Transverse colon (tissue), 4 donors: ENCODE results near the gene RGP1. TPM values are rescaled to one million over a fixed set of nuclear protein-coding genes. Genes with fewer than 3 reads are reported as not detected.

Experiments
- DNase-seq: peaks from one replicate; pipeline ENCODE4 v3.0.0-alpha.2; 2019
- H3K27ac ChIP-seq, 4 donors: fragments of 200-600 bp; sonication (generic); 2 replicates each; pipeline ENCODE4 v1.5.1; 2016 to 2018; ENCODE audit warnings: inconsistent platforms in 4 of 4
- H3K27me3 ChIP-seq: fragments of 200-600 bp; sonication (generic); 2 replicates; pipeline ENCODE4 v1.5.1; 2017; ENCODE audit warnings: inconsistent platforms
- H3K36me3 ChIP-seq, 4 donors: fragments of 200-600 bp; sonication (generic); 2 replicates each; pipeline ENCODE4 v1.5.1; 2017 to 2019; ENCODE audit warnings: inconsistent platforms in 4 of 4
- H3K4me1 ChIP-seq, 4 donors: fragments of 200-600 bp; sonication (generic); 2 replicates each; pipeline ENCODE4 v1.5.1; 2017 to 2020; ENCODE audit warnings: inconsistent platforms in 4 of 4
- H3K4me3 ChIP-seq, 4 donors: fragments of 200-600 bp; sonication (generic); 1 replicate in 1 of 4; 2 replicates in 3 of 4; pipeline versions ENCODE4 v1.5.1 to v1.6.1; 2017 to 2019; ENCODE audit warnings: inconsistent platforms in 4 of 4
- H3K9me3 ChIP-seq, 2 donors: fragments of 200-600 bp; sonication (generic); 2 replicates each; pipeline ENCODE4 v1.5.1; 2017 to 2019; ENCODE audit warnings: inconsistent platforms in 2 of 2
- EP300 ChIP-seq: sonication (generic); formaldehyde crosslinking; IDR thresholded peaks from one replicate; pipeline ENCODE4 v1.6.1; 2017; ENCODE audit warnings: antibody characterized with exemption, low read depth
- POLR2A ChIP-seq: fragments of 450-650 bp; IDR thresholded peaks from one replicate; pipeline ENCODE4 v1.6.1; 2016; ENCODE audit warnings: antibody characterized with exemption, mild to moderate bottlenecking, moderate library complexity
- POLR2AphosphoS5 ChIP-seq, 3 donors: sonication (generic); formaldehyde crosslinking; IDR thresholded peaks; one replicate each; pipeline ENCODE4 v1.6.1; 2016; ENCODE audit warnings: antibody characterized with exemption in 3 of 3
- WGBS, 2 donors: methylation state at CpG; one replicate each; pipeline ENCODE4 v1.1.5; 2018; ENCODE audit warnings: low coverage in 1 of 2; 5-methylcytosine and 5-hydroxymethylcytosine counted together
- in situ Hi-C, 4 donors: fragments of 200-750 bp; cut with MboI; loops; one replicate each; pipeline versions ENCODE4 v1.15.0 to v1.15.1; 2017; ENCODE audit warnings: low sequenced_read_pairs in 3 of 4, low pct_ligation_motif_present in 1 of 4, low pct_unique_long_range_greater_than_20kb in 1 of 4
- intact Hi-C: fragments of 100-400 bp; cut with DNase I; formaldehyde crosslinking; loops from one replicate; pipeline ENCODE4 v1.15.1; 2023; ENCODE audit warnings: low total_unique reads
- total RNA-seq, 4 donors: library from RNA; depleted of rRNA; stranded (reverse); fragments of >200 nt; gene quantifications; one replicate each; pipeline ENCODE4 v1.1.0, GENCODE V29; 2016
- TF ChIP-seq, protein P1 (sequence below), 5 experiments: fragments of 200-600 bp in 3 of 5; fragments of 450-650 bp in 2 of 5; sonication (generic) in 3 of 5; IDR thresholded peaks; 1 replicate in 2 of 5; 2 replicates in 3 of 5; pipeline ENCODE4 v1.5.1; 2016 to 2017; ENCODE audit warnings: antibody characterized with exemption in 5 of 5, inconsistent platforms in 3 of 5, mild to moderate bottlenecking in 2 of 5, moderate library complexity in 1 of 5

The RGP1 gene
- total RNA-seq, 4 donors from 2014 or later: 30.3 to 47.5 (median 43.7) TPM

DNA sequence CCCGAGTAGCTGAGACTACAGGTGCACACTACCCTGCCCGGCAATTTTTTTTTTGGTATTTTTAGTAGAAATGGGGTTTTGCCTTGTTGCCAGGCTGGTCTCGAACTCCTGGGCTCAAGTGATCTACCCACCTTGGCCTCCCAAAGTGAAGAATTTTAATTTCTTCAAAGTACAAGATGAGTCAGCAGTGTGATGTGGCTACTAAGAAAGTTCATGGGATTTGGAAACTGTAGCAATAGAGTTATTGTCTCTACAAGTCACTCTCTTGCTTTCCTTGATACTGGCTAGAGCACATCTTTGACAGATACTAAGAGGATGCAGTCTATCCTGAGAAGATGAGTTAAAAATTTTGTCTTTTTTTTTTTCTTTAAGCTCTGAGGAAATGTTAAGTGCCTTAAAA is 15.0 kb upstream of the RGP1 start:
- 87 to 88% methylated on average over 3 of the region's 3 CpGs for WGBS, 2 donors
- H3K4me1 ChIP-seq: peaks cover 23 to 51% (median 38%) of the 10 kb centered on the region in 4 donors
- in situ Hi-C loops: loop anchor here in 1 of 4 donors (10.0 kb wide), 1 partner anchor 81 kb away; the partner anchor contains the start of genes HINT2 and SPAG8
- intact Hi-C loops: no loop called here
- no peaks in the 10 kb centered on the region for H3K9me3 ChIP-seq
- TF ChIP-seq POLR2AphosphoS5 (IDR thresholded peaks at IDR 0.05) (no peak), EP300 (no peak), POLR2A (no peak)
- TF ChIP-seq, protein P1, sequence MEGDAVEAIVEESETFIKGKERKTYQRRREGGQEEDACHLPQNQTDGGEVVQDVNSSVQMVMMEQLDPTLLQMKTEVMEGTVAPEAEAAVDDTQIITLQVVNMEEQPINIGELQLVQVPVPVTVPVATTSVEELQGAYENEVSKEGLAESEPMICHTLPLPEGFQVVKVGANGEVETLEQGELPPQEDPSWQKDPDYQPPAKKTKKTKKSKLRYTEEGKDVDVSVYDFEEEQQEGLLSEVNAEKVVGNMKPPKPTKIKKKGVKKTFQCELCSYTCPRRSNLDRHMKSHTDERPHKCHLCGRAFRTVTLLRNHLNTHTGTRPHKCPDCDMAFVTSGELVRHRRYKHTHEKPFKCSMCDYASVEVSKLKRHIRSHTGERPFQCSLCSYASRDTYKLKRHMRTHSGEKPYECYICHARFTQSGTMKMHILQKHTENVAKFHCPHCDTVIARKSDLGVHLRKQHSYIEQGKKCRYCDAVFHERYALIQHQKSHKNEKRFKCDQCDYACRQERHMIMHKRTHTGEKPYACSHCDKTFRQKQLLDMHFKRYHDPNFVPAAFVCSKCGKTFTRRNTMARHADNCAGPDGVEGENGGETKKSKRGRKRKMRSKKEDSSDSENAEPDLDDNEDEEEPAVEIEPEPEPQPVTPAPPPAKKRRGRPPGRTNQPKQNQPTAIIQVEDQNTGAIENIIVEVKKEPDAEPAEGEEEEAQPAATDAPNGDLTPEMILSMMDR (IDR thresholded peaks at IDR 0.05): no peak
- no peak overlapping the region for H3K4me3 ChIP-seq
- peaks cover 0 to 43% (median 21%) of the 10 kb centered on the region in 4 donors for H3K36me3 ChIP-seq
- peak overlapping the region; percentile 94 to 98 (median 97) for H3K27ac ChIP-seq
- H3K27me3 ChIP-seq: no peaks in the 10 kb centered on the region
- no peak for DNase-seq

DNA sequence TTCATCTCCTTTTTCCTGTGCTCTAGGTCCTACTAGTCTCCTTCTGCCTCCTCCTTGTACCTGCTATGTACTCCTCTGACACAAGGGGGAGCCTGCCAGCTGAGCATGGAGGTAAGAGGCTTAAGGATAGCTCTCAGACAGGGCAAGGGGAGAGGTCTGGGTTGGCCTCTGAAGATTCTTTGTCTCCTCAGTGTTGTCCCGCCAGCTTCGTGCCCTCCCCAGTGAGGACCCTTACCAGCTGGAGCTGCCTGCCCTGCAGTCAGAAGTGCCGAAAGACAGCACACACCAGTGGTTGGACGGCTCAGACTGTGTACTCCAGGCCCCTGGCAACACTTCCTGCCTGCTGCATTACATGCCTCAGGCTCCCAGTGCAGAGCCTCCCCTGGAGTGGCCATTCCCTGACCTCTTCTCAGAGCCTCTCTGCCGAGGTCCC is 12.9 kb upstream of the RGP1 start:
- TF ChIP-seq, protein P1 (IDR thresholded peaks at IDR 0.05): peak; percentile 70 to 82 (median 75)
- TF ChIP-seq POLR2AphosphoS5 (IDR thresholded peaks at IDR 0.05): peak in 2 of 3 donors; percentile 24 to 35
- no peak for TF ChIP-seq POLR2A
- no peak for TF ChIP-seq EP300
- no peaks in the 10 kb centered on the region for H3K9me3 ChIP-seq
- H3K36me3 ChIP-seq: peaks cover 0 to 62% (median 28%) of the 10 kb centered on the region in 4 donors
- H3K27ac ChIP-seq: peak overlapping the region in 3 of 4 donors; percentile 7 to 58 (median 41)
- H3K27me3 ChIP-seq: no peaks in the 10 kb centered on the region
- peak; percentile 76 for DNase-seq
- H3K4me3 ChIP-seq: no peak overlapping the region
- 36% methylated on average over 5 of the region's 5 CpGs; no CpG with 5 or more reads in 1 of the 2 donors for WGBS, 2 donors
- H3K4me1 ChIP-seq: peaks cover 11 to 30% (median 18%) of the 10 kb centered on the region in 4 donors
- intact Hi-C loops (no loop called here), in situ Hi-C loops (loop anchor here in 1 of 4 donors (10.0 kb wide), 1 partner anchor 79 kb away; the partner anchor contains the start of genes HINT2 and SPAG8)

DNA sequence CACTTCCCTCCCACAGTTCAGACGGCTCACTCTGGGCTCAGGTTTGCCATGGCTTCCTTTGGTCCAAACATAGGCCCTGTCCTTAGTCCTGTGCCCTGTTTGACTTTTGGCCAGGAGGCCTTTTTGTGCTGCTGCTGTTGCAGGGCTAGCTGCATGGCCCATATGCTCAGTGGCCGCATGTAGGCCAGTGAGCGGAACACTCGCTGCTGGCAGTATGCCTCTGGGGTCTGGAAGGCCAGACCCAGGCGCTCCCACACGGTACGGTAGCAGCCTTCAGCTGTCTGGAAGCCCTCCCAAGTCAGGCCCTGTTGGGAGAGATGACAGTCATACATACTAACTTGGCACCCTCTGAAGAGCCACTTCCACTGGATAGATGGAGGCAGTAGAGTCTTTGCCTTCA is 11.9 kb upstream of the RGP1 start:
- WGBS, 2 donors: 82% methylated on average over 7 of the region's 7 CpGs; no CpG with 5 or more reads in 1 of the 2 donors
- intact Hi-C loops (no loop called here), in situ Hi-C loops (loop anchor here in 1 of 4 donors (10.0 kb wide), 1 partner anchor 78 kb away; the partner anchor contains the start of genes HINT2 and SPAG8)
- H3K27me3 ChIP-seq: no peaks in the 10 kb centered on the region
- H3K9me3 ChIP-seq: no peaks in the 10 kb centered on the region
- no peak overlapping the region for H3K4me3 ChIP-seq
- peaks cover 0 to 66% (median 32%) of the 10 kb centered on the region in 4 donors for H3K36me3 ChIP-seq
- H3K27ac ChIP-seq: no peak overlapping the region
- TF ChIP-seq EP300: no peak
- TF ChIP-seq POLR2A: no peak
- no peak for TF ChIP-seq POLR2AphosphoS5 (IDR thresholded peaks at IDR 0.05)
- TF ChIP-seq, protein P1 (IDR thresholded peaks at IDR 0.05): no peak
- H3K4me1 ChIP-seq: peaks cover 11 to 29% (median 17%) of the 10 kb centered on the region in 4 donors
- no peak for DNase-seq

DNA sequence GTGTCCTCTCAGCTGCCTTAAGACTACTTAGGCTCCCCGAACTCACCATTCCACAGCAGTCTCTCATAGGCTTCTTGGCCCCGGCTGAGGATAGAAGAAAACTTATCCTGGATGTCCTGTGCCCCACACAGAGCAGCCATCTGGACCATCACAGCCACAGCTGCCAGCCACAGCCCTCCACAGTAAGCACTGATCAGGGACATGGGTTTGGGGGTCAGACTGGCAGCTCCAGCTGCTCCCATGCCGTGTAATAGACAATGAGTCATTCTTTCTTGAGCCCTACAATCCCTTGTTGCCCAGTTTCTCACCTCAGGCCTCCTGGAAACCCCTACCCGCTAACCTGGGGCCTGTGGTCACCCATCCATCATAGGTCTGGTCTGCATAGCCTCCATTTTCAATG is 10.9 kb upstream of the RGP1 start:
- H3K36me3 ChIP-seq: peaks cover 0 to 76% (median 34%) of the 10 kb centered on the region in 4 donors
- H3K4me3 ChIP-seq: no peak overlapping the region
- no peak overlapping the region for H3K27ac ChIP-seq
- H3K9me3 ChIP-seq: no peaks in the 10 kb centered on the region
- in situ Hi-C loops (loop anchor here in 1 of 4 donors (10.0 kb wide), 1 partner anchor 77 kb away; the partner anchor contains the start of genes HINT2 and SPAG8), intact Hi-C loops (no loop called here)
- no peak for TF ChIP-seq POLR2AphosphoS5 (IDR thresholded peaks at IDR 0.05)
- no peak for TF ChIP-seq POLR2A
- TF ChIP-seq, protein P1 (IDR thresholded peaks at IDR 0.05): no peak
- TF ChIP-seq EP300: no peak
- no peaks in the 10 kb centered on the region for H3K27me3 ChIP-seq
- WGBS, 2 donors: 81% methylated on average over 4 of the region's 4 CpGs; no CpG with 5 or more reads in 1 of the 2 donors
- no peak for DNase-seq
- H3K4me1 ChIP-seq: peaks cover 10 to 26% (median 14%) of the 10 kb centered on the region in 4 donors
